Common myeloid progenitor, CD34-positive (primary cell): Measurements from ENCODE around the gene PCDHGA5.
"Not testable (repeated sequence)": the region's sequence is repeated elsewhere in the genome, so short reads cannot be mapped to it uniquely, and the experiment has no call there.

ENCODE experiments used
- CTCF ChIA-PET: fragments of 350-600 bp; sonication (Branson Sonifier 250); formaldehyde crosslinking; loops from one replicate; lab custom pipeline; 2021; ENCODE audit warnings: antibody characterized with exemption; lab: Charles Lee
- POLR2A ChIA-PET: fragments of 350-600 bp; sonication (Branson Sonifier 250); formaldehyde crosslinking; loops from one replicate; lab custom pipeline; 2021; ENCODE audit warnings: antibody characterized with exemption; lab: Charles Lee
- DNase-seq, 3 donors: peaks; one replicate each; pipeline versions ENCODE4 v3.0.0 to v3.0.0-alpha.2; 2013
- H3K27ac ChIP-seq, 2 experiments: 1 replicate in 1 of 2; 2 replicates in 1 of 2; pipeline ENCODE4 v1.7.0; 2013; ENCODE audit warnings: inconsistent platforms in 2 of 2, low read length in 2 of 2, mild to moderate bottlenecking in 2 of 2, low read depth in 1 of 2, moderate library complexity in 1 of 2; ENCODE audit not compliant: severe bottlenecking in 2 of 2, insufficient read depth in 1 of 2, poor library complexity in 1 of 2
- H3K27me3 ChIP-seq, 5 experiments: replicated peaks in 2 of 5; 1 replicate in 3 of 5; 2 replicates in 2 of 5; pipeline versions ENCODE4 v1.6.1 to v1.7.0; 2013; ENCODE audit warnings: low read length in 4 of 5, mild to moderate bottlenecking in 2 of 5, moderate library complexity in 2 of 5, inconsistent platforms in 1 of 5; ENCODE audit not compliant: insufficient read depth in 5 of 5, control insufficient read depth in 4 of 5
- H3K36me3 ChIP-seq, 4 experiments: 1 replicate in 2 of 4; 2 replicates in 2 of 4; pipeline versions ENCODE4 v1.6.1 to v1.7.0; 2013; ENCODE audit warnings: low read length in 3 of 4, control low read depth in 1 of 4, mild to moderate bottlenecking in 1 of 4; ENCODE audit not compliant: control insufficient read depth in 4 of 4, insufficient read depth in 4 of 4
- H3K4me1 ChIP-seq, 4 experiments: 1 replicate in 3 of 4; 2 replicates in 1 of 4; pipeline versions ENCODE4 v1.6.1 to v1.7.1; 2013; ENCODE audit warnings: low read length in 3 of 4, mild to moderate bottlenecking in 3 of 4, control low read depth in 1 of 4, inconsistent platforms in 1 of 4, moderate library complexity in 1 of 4; ENCODE audit not compliant: control insufficient read depth in 4 of 4, insufficient read depth in 4 of 4; ENCODE audit errors: control extremely low read depth in 1 of 4
- H3K4me3 ChIP-seq, 7 experiments: 1 replicate in 4 of 7; 2 replicates in 3 of 7; pipeline versions ENCODE4 v1.5.1 to v1.7.0; 2013; ENCODE audit warnings: mild to moderate bottlenecking in 7 of 7, low read length in 6 of 7, moderate library complexity in 6 of 7, inconsistent platforms in 2 of 7, low read depth in 2 of 7, control low read depth in 1 of 7; ENCODE audit not compliant: insufficient read depth in 4 of 7, control insufficient read depth in 1 of 7; ENCODE audit errors: extremely low read depth in 1 of 7
- H3K9me3 ChIP-seq, 5 experiments: 1 replicate in 4 of 5; 2 replicates in 1 of 5; pipeline versions ENCODE4 v1.6.1 to v1.7.1; 2013; ENCODE audit warnings: low read length in 4 of 5, mild to moderate bottlenecking in 2 of 5, inconsistent platforms in 1 of 5, low read depth in 1 of 5, moderate library complexity in 1 of 5; ENCODE audit not compliant: control insufficient read depth in 4 of 5, insufficient read depth in 2 of 5; ENCODE audit errors: control extremely low read depth in 1 of 5
- WGBS: methylation state at CpG from one replicate; pipeline ENCODE4 v1.1.5; 2013; ENCODE audit not compliant: insufficient coverage; 5-methylcytosine and 5-hydroxymethylcytosine counted together

The PCDHGA5 gene

GRCh38 chr5:141384471-141385267 is 20.7 kb downstream of the PCDHGA5 start:
- Histone ChIP-seq H3K36me3 (peaks cover 0 to 4% (median 0%) of the 10 kb centered on the region in 4 experiments), H3K27ac (no peak overlapping the region), H3K9me3 (peaks cover 2 to 69% (median 53%) of the 10 kb centered on the region in 5 experiments), H3K4me1 (no peaks in the 10 kb centered on the region), H3K4me3 (no peak overlapping the region), H3K27me3 (peaks cover 14 to 72% (median 34%) of the 10 kb centered on the region in 5 experiments)
- ChIA-PET POLR2A (no interaction called here), CTCF (no interaction called here)
- WGBS = 44% methylated on average over 42 of the region's 43 CpGs
- DNase-seq = no peak

GRCh38 chr5:141387557-141388311 is 23.8 kb downstream of the PCDHGA5 start, which contains the start of gene PCDHGB4:
PCDHGB4 (plus strand) TSS chr5:141387698; CDS start chr5:141387885, 187 bp downstream.
- Histone ChIP-seq H3K4me3 (peak within 1 kb of the TSS in 3 of 7 experiments; percentile 24 to 57 (median 36)), H3K27me3 (peaks cover 13 to 80% (median 36%) of the 10 kb centered on the region in 5 experiments), H3K9me3 (peaks cover 0 to 78% (median 53%) of the 10 kb centered on the region in 5 experiments)
- peak; percentile 32 to 70 (median 67) for DNase-seq
- WGBS = 14% methylated on average over 11 of the region's 40 CpGs
- H3K36me3 ChIP-seq, H3K27ac ChIP-seq, H3K4me1 ChIP-seq, POLR2A ChIA-PET: not testable (repeated sequence)
- CTCF ChIA-PET = interaction anchor here (1.0 to 1.8 kb wide), 7 partner anchors 9 to 176 kb away, joined by 3 to 5 read pairs (median 4); partner anchors contain the start of gene PCDHGA12

GRCh38 chr5:141388661-141389060 is 24.7 kb downstream of the PCDHGA5 start:
- Histone ChIP-seq H3K27me3 (peaks cover 11 to 80% (median 38%) of the 10 kb centered on the region in 5 experiments), H3K9me3 (peaks cover 0 to 78% (median 54%) of the 10 kb centered on the region in 5 experiments)
- CTCF ChIA-PET = interaction anchor here (1.2 to 1.7 kb wide), 3 partner anchors 8 to 42 kb away, joined by 3 to 4 read pairs (median 4); partner anchors contain the start of gene PCDHGA12

GRCh38 chr5:141389153-141390042 is 25.4 kb downstream of the PCDHGA5 start:
- POLR2A ChIA-PET = no interaction called here
- Histone ChIP-seq H3K27ac (no peak overlapping the region), H3K9me3 (peaks cover 0 to 77% (median 52%) of the 10 kb centered on the region in 5 experiments), H3K36me3 (peaks cover 0 to 8% (median 0%) of the 10 kb centered on the region in 4 experiments), H3K4me3 (no peak overlapping the region), H3K4me1 (no peaks in the 10 kb centered on the region), H3K27me3 (peaks cover 13 to 80% (median 42%) of the 10 kb centered on the region in 5 experiments)
- CTCF ChIA-PET = interaction anchor here (1.0 to 1.7 kb wide), 4 partner anchors 7 to 135 kb away, joined by 3 to 4 read pairs (median 4); no protein-coding TSS in a partner anchor
- no peak for DNase-seq
- 34% methylated on average over 77 of the region's 77 CpGs for WGBS

More at GRCh38 chr5:141388661-141389060, 24.7 kb downstream of the PCDHGA5 start:
- peaks cover 0 to 8% (median 0%) of the 10 kb centered on the region in 4 experiments for H3K36me3 ChIP-seq
- H3K27ac ChIP-seq = no peak overlapping the region
- 31% methylated on average over 5 of the region's 10 CpGs for WGBS
- POLR2A ChIA-PET = no interaction called here
- no peak for DNase-seq
- no peaks in the 10 kb centered on the region for H3K4me1 ChIP-seq
- H3K4me3 ChIP-seq = no peak overlapping the region

- no peaks in the 10 kb centered on the region for H3K4me1 ChIP-seq
- no peak within 1 kb of the TSS for H3K27ac ChIP-seq
- peaks cover 13 to 76% (median 37%) of the 10 kb centered on the region in 5 experiments for H3K27me3 ChIP-seq
- peaks cover 3 to 72% (median 55%) of the 10 kb centered on the region in 5 experiments for H3K9me3 ChIP-seq
- ChIA-PET POLR2A (no interaction called here), CTCF (interaction anchor here (1.3 to 2.5 kb wide), 2 partner anchors 29 to 165 kb away, joined by 4 to 9 read pairs; partner anchors contain the start of gene PCDHGA11)
- WGBS = 33% methylated on average over 35 of the region's 38 CpGs
- peaks cover 0 to 8% (median 0%) of the 10 kb centered on the region in 4 experiments for H3K36me3 ChIP-seq
- peak within 1 kb of the TSS in 1 of 7 experiments; percentile 28 for H3K4me3 ChIP-seq
- DNase-seq = peak in 2 of 3 donors; percentile 49 to 52
Measured at GRCh38 chr5:141392429-141393198, 28.7 kb downstream of the PCDHGA5 start, which contains the start of gene PCDHGA8. PCDHGA8 (plus strand) TSS chr5:141392633; CDS start chr5:141392814, 181 bp downstream.
